GM18873 (cell line): ENCODE results near the gene FHOD3.
"Not testable (repeated sequence)": the region's sequence is repeated elsewhere in the genome, so short reads cannot be mapped to it uniquely, and the experiment has no call there.

ENCODE experiments used
- ATAC-seq: cut with Tn5 transposase; IDR thresholded peaks from one replicate; pipeline ENCODE4 v1.9.1; 2021; ENCODE audit warnings: mild to moderate bottlenecking, moderate library complexity, moderate number of reproducible peaks; ENCODE audit not compliant: unreplicated experiment, low FRiP score

FHOD3 gene

GRCh38 chr18:36341944-36342343 is 44.4 kb downstream of the FHOD3 start:
- ATAC-seq, result no peak

DNA sequence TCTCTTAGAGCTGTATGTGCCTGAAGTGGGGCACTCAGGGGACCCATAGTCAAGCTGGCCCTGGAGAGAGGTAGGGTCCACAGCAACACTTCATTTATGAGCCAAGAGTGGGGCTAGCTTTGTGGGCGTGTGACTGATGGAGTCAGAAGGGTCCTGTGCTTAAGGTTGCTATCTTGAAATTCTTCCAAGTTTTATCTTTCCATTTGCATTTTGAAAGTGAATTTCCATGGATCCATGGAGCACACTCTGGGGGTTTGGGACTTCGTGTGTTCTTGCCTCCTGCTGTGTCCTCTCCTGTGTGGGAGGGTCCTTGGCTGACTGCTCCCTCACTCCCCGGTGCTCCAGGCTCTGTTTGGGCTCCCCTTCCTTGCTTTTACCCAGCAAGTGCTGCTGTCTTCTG is 50.8 kb downstream of the FHOD3 start:
- ATAC-seq, result no peak

DNA sequence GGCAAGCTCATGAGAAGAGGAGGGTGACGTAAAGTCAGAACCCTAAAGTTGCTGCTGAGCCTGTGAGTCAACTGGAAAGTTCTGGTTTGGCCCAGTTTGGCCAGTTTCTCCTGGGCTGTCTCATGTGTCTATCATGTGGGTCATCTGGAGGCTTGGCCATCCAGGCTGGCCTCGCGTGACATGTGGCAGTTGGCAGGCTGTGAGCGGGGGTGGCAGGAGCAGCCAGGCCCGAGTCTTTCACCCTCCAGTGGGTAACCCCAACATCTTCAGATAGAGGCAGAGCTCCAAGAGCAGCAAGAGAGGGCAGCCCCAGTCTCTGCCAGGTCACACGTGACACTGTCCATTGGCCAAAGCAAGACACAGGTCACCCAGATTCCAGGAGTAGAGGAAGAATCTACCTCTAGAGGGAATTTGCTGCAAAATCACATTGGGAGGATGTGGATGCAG is 51.5 kb downstream of the FHOD3 start:
- ATAC-seq, result no peak

DNA sequence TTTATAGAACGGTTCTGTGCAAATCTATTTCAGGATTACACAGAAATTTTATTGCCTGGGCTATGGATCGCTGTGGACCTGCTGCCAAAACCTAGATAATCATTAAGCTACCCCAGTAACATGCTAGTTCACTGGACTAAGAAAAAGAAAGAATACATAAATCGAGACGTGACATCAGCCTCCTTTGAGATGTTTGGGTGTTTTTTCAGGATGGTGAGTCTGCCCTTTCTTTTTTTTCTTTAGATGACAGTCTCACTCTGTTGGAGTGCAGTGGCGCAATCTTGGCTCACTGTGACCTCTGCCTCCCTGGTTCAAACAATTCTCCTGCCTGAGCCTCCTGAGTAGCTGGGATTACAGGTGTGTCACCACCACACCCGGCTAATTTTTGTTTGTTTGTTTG is 52.0 kb downstream of the FHOD3 start:
- no peak for ATAC-seq

DNA sequence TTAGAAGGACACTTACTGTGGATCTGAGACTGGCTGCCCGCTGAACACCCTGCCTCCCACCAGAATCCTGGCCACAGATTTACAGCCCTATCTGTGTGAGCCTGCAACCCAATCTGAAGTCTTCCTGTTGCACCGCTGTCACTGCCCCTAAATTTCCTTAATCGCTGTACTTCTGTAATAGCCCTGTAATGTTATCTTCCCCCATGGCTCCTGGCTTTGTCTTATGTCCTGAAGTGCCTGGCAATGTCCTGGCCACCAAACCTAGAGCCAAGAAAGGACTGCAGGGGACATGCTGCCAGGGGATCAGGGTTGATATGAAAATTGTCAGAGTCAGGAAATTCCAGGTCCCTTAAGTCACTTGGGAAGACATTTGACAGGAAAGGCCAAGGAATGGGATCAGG is 52.7 kb downstream of the FHOD3 start:
- no peak for ATAC-seq

GRCh38 chr18:36350839-36351469 is 53.4 kb downstream of the FHOD3 start:
- no peak for ATAC-seq

- ATAC-seq, result no peak
Observed at GRCh38 chr18:36352384-36352783, 54.9 kb downstream of the FHOD3 start.

DNA sequence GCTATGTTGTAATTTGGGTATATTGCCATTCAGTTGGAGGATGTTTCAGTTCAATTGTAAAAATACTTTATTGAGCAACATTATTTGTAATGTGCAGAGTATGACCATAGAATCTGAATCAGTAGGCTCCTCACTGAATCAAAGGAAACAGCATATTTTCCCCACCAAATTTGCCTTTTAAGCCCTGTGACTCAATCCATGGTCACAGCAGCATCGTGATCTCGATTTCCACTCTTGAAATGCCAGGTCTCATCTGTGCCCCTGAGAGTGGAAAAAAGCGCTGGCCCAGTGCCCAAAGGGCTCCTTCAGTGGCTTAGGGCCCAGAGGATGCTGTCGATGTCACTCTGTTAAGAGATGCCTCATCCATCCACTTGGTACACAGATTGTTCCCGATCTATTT is 57.5 kb downstream of the FHOD3 start:
- no peak for ATAC-seq

DNA sequence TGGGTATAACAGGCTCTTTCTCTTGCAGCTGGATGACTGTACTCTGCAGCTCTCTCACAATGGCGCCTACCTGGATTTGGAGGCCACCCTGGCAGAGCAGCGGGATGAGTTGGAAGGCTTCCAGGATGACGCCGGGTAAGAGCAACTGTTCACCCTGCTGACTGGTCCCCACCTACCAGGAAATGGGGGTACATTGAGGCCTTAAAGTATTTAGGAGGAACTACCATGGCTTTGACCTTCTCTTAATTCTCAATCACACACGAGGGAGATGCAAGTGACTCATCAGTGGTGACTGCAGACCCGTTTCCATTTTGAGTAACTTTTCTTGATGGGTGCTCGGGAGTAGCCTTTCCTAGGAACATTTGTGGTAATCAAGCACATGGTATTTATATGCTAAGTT is 58.0 kb downstream of the FHOD3 start:
- ATAC-seq, result no peak

DNA sequence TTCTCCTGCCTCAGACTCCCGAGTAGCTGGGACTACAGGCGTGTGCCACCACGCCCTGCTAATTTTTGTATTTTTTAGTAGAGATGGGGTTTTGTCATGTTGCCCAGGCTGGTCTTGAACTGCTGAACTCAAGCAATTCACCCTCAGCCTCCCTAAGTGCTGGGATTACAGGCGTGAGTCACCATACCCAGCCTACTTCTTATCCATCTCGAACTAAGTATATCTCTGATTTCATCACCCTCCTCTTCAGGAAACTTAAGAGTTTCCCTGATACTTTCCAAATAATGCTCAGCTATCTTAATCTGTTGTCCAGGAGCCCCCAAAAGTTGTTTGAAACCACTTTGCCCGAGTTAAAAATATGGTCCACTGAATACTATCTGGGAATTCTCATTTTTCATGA is 59.2 kb downstream of the FHOD3 start:
- not testable (repeated sequence) for ATAC-seq

GRCh38 chr18:36358141-36358540 is 60.6 kb downstream of the FHOD3 start:
- ATAC-seq, result no peak

GRCh38 chr18:36360256-36360909 is 62.9 kb downstream of the FHOD3 start:
- no peak for ATAC-seq

DNA sequence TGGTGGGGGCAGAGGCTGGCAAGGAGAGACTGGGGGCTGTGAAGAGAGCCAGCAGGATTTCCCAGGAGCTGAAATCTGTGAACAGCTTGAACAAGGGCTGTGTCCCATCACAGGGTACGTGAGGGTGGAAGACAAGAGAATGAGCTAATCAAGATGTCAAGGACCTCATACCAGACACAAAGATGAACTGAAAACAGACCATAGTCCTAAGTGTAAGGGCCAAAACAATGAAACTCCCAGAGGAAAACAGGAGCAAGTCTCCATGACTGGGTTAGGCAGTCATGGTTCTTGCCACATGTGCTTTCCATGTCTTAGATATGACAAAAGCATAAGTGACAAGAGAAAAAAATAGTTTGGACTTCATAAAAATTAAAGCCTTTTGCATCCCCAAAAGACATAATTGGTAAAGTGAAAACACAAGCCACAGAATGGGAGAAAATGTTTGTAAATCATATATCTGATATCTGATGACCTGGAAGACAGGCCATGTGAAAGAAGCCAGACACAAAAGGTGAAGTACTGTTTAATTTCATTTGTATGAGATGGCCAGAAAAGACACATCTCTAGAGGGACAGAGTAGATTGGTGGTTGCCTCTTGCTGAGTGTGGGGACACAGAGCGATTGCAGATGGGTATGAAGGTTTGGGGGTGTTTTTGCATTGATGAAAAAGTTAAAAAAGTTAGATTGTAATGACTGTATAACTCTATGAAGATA is 67.6 kb downstream of the FHOD3 start:
- no peak for ATAC-seq

- ATAC-seq, result no peak
Observed at GRCh38 chr18:36365836-36366775, 68.6 kb downstream of the FHOD3 start.

GRCh38 chr18:36366994-36367839 is 69.7 kb downstream of the FHOD3 start:
- ATAC-seq, result peak; percentile 55

- no peak for ATAC-seq
Observed at GRCh38 chr18:36368889-36369288, 71.4 kb downstream of the FHOD3 start.

GRCh38 chr18:36372903-36373311 is 75.4 kb downstream of the FHOD3 start:
- no peak for ATAC-seq

GRCh38 chr18:36374262-36374661 is 76.7 kb downstream of the FHOD3 start:
- no peak for ATAC-seq

GRCh38 chr18:36375118-36375517 is 77.6 kb downstream of the FHOD3 start:
- ATAC-seq, result no peak

DNA sequence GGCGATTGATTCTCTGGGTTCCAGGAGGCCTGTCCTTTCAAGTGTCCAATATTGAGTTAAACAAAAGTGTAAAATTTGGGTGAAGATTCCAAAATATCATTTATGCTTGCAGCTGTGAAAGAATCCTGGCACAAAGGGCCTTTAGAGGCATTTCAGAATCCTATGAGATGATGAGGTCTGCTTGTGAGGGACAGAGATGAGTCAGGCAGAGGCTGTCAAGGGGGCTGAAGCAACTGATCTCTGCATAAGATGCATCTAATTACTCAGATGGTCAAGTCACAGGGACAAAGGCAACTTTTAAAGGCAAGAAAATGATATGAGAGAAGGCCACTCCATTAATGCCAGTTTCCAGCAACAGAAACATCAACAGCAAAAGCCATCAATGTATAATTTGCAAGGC is 78.8 kb downstream of the FHOD3 start:
- ATAC-seq, result no peak
